ENCODE data around the gene KBTBD13. TPM values are rescaled to one million over a fixed set of nuclear protein-coding genes. Genes with fewer than 3 reads are reported as not detected.

The KBTBD13 gene
- polyA plus RNA-seq, 1 donor (not counting 4 experiments of a cell fraction or from before 2014, with no cell fraction given) = not detected

DNA sequence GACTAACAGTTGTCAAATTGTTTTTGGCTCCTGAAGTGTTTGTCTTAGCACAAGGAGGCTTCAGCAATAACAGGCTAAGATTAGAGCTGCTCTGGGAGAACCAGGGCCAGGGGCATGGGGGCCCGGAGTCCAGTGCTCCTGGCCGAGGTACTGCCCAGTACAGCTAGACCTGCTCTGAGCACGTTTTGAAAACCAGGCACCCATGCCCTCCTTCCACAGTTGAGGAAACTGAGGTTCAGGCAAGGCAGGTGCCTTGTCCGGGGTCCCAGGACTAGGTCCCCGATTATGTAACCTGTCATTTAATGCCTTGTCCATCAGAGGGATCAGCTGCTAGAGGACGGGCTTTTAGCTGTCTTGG is 19.2 kb downstream of the KBTBD13 start:
- DNase-seq (ENCODE audit: low read depth, low spot score) (no peak), FAIRE-seq (no peak)
- dilution Hi-C loops (cut with MboI; ENCODE audit: extremely low pct_ligation_motif_present, low sequenced_read_pairs) = no loop called here
- no peaks in the 10 kb centered on the region for H3K9me3 ChIP-seq (ENCODE audit: control insufficient read depth, low read depth, low read length)
- H3K4me3 ChIP-seq (ENCODE audit: control insufficient read depth in 2 of 3, extremely low read depth in 1 of 3, insufficient read depth in 2 of 3, low read depth in 1 of 3, low read length in 3 of 3) = no peak overlapping the region
- H3K9ac ChIP-seq (ENCODE audit: control insufficient read depth, extremely low read depth, insufficient read depth, low read length) = no peak overlapping the region
- H3K36me3 ChIP-seq (ENCODE audit: control insufficient read depth in 2 of 2, extremely low read depth in 1 of 2, insufficient read depth in 2 of 2, low read length in 2 of 2) = peaks cover 12 to 16% of the 10 kb centered on the region in 2 experiments
- no peak overlapping the region for H3K4me2 ChIP-seq (ENCODE audit: control insufficient read depth, extremely low read depth, insufficient read depth, low read depth, low read length)
- H2AFZ ChIP-seq (ENCODE audit: control insufficient read depth, low read length) = no peak overlapping the region
- no peaks in the 10 kb centered on the region for H3K79me2 ChIP-seq (ENCODE audit: control insufficient read depth, insufficient read depth, low read length)
- H3K4me1 ChIP-seq (ENCODE audit: control insufficient read depth, extremely low read depth, insufficient read depth, low read length) = no peaks in the 10 kb centered on the region
- no peak overlapping the region for H3K27ac ChIP-seq (ENCODE audit: control insufficient read depth, insufficient read depth, low read length)
- no peak for TF ChIP-seq EZH2 (IDR thresholded peaks at IDR 0.05; ENCODE audit: low read length)
- TF ChIP-seq, protein P1, sequence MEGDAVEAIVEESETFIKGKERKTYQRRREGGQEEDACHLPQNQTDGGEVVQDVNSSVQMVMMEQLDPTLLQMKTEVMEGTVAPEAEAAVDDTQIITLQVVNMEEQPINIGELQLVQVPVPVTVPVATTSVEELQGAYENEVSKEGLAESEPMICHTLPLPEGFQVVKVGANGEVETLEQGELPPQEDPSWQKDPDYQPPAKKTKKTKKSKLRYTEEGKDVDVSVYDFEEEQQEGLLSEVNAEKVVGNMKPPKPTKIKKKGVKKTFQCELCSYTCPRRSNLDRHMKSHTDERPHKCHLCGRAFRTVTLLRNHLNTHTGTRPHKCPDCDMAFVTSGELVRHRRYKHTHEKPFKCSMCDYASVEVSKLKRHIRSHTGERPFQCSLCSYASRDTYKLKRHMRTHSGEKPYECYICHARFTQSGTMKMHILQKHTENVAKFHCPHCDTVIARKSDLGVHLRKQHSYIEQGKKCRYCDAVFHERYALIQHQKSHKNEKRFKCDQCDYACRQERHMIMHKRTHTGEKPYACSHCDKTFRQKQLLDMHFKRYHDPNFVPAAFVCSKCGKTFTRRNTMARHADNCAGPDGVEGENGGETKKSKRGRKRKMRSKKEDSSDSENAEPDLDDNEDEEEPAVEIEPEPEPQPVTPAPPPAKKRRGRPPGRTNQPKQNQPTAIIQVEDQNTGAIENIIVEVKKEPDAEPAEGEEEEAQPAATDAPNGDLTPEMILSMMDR (optimal IDR thresholded peaks at IDR 0.05 in 1 of 3, IDR thresholded peaks at IDR 0.05 in 1 of 3, conservative IDR thresholded peaks at IDR 0.05 in 1 of 3; ENCODE audit: extremely low read depth in 1 of 3, insufficient read depth in 2 of 3, low read length in 3 of 3) = no peak
- H4K20me1 ChIP-seq (ENCODE audit: control insufficient read depth, extremely low read depth, insufficient read depth, low read length) = no peaks in the 10 kb centered on the region
- no peaks in the 10 kb centered on the region for H3K27me3 ChIP-seq (ENCODE audit: control insufficient read depth, extremely low read depth, insufficient read depth, low read length)
- H3K9me1 ChIP-seq (ENCODE audit: control insufficient read depth, extremely low read depth, insufficient read depth, low read length) = no peaks in the 10 kb centered on the region

DNA sequence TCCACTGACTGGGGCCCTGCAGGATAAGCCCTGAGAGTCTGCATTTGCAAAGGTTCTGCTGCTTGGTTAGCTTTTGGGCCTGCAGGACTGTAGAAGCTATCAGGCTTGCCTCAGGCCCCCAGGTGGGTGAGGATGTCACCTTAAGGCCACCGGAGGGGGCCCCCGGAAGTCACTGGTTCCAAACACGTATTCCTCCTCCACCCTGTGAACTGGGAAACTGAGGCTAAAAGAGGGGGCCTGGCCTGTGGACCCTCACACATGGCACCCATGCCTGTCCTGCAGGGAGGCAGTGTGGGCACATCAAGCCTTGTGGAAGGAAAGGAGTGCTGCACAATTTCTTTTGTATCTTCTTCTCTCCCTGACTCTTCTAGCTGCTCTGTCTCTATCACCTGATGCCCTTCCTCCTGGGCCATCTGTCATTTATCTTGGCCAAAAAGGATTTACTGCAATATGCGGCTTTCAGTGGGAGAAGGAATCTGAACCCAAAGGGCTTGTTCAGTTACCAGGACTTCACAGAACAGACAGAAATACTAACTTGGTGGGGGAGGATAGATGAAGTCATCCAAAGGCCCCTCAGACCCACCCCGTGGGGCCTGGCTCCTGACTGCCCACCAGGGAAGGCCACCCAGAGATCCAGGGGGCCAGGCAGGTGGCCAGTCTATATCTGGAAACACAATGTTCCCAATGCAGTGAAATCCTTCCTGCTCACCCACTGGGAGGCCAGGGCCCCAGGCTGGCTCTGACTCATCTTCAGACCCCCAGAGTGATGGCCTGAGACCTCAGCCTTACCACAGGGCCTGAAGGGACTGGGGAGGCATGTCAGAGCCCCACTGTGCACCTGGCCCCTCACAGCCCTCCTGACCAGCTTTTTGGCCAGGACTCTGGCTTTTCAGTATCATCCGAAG is 20.2 kb downstream of the KBTBD13 start:
- dilution Hi-C loops (cut with MboI; ENCODE audit: extremely low pct_ligation_motif_present, low sequenced_read_pairs) = no loop called here
- Histone ChIP-seq H3K4me2 (ENCODE audit: control insufficient read depth, extremely low read depth, insufficient read depth, low read depth, low read length) (no peak overlapping the region), H3K9me3 (ENCODE audit: control insufficient read depth, low read depth, low read length) (no peaks in the 10 kb centered on the region), H3K9me1 (ENCODE audit: control insufficient read depth, extremely low read depth, insufficient read depth, low read length) (no peaks in the 10 kb centered on the region), H3K36me3 (ENCODE audit: control insufficient read depth in 2 of 2, extremely low read depth in 1 of 2, insufficient read depth in 2 of 2, low read length in 2 of 2) (peaks cover 12 to 22% of the 10 kb centered on the region in 2 experiments), H3K27me3 (ENCODE audit: control insufficient read depth, extremely low read depth, insufficient read depth, low read length) (no peaks in the 10 kb centered on the region), H4K20me1 (ENCODE audit: control insufficient read depth, extremely low read depth, insufficient read depth, low read length) (no peaks in the 10 kb centered on the region), H2AFZ (ENCODE audit: control insufficient read depth, low read length) (no peak overlapping the region), H3K79me2 (ENCODE audit: control insufficient read depth, insufficient read depth, low read length) (no peaks in the 10 kb centered on the region), H3K4me1 (ENCODE audit: control insufficient read depth, extremely low read depth, insufficient read depth, low read length) (no peaks in the 10 kb centered on the region), H3K27ac (ENCODE audit: control insufficient read depth, insufficient read depth, low read length) (no peak overlapping the region), H3K4me3 (ENCODE audit: control insufficient read depth in 2 of 3, extremely low read depth in 1 of 3, insufficient read depth in 2 of 3, low read depth in 1 of 3, low read length in 3 of 3) (no peak overlapping the region), H3K9ac (ENCODE audit: control insufficient read depth, extremely low read depth, insufficient read depth, low read length) (no peak overlapping the region)
- no peak for DNase-seq (ENCODE audit: low read depth, low spot score)
- TF ChIP-seq EZH2 (IDR thresholded peaks at IDR 0.05; ENCODE audit: low read length) = no peak
- TF ChIP-seq, protein P1 (optimal IDR thresholded peaks at IDR 0.05 in 1 of 3, IDR thresholded peaks at IDR 0.05 in 1 of 3, conservative IDR thresholded peaks at IDR 0.05 in 1 of 3; ENCODE audit: extremely low read depth in 1 of 3, insufficient read depth in 2 of 3, low read length in 3 of 3) = no peak
- FAIRE-seq = no peak

Measured in keratinocyte (primary cell).